Right hindlimb (tissue), 1 donor: ENCODE measurements around the gene ZFYVE19.

Source experiments
- DNase-seq: peaks from one replicate; pipeline ENCODE4 v3.0.0-alpha.2; 2018

The ZFYVE19 gene

GRCh38 chr15:40775740-40776536, 31.0 kb upstream of the ZFYVE19 start:
- DNase-seq: no peak

GRCh38 chr15:40776537-40777141, 30.2 kb upstream of the ZFYVE19 start:
- no peak for DNase-seq

- no peak for DNase-seq
Observed at GRCh38 chr15:40782609-40783227, 24.2 kb upstream of the ZFYVE19 start.

GRCh38 chr15:40785164-40785563, 21.7 kb upstream of the ZFYVE19 start:
- no peak for DNase-seq

DNA sequence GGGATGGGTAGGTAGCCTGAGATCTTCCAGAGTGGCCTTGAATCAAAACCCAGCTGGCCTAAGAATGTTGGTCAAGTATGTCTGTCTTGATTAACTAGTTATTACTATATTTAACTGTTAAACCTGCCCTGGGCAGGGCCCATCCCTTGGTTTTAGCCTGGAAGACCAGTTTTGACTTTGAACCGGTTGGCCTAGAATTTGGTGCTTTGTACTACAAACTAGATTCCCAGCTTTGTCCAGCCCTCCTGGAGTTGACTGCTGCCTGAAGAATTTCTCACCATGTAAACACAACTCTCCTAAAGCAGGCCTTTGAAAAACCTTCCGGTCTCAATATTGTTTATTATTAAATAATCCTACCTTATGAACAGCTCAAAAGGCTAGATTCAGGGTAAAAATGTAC, 21.1 kb upstream of the ZFYVE19 start:
- DNase-seq: no peak

GRCh38 chr15:40787344-40787841, 19.5 kb upstream of the ZFYVE19 start:
- no peak for DNase-seq

DNA sequence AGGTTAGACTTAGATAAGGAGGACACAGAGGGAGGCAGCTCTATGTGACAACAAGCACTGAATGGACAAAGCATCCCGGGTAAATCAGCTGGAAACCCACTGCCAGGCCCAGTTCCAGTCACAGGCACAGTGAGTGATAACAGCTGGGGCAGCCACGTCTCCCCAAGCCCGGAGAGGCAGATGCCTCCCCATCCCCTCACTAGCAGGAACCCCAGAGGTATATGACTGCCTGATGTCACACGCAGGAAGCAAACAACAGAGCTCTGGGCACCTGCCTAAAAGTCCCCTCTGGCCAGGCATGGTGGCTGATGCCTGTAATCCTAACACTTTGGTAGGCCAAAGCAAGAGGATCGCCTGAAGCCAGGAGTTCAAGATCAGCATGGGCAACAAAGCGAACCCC, 18.9 kb upstream of the ZFYVE19 start:
- no peak for DNase-seq

DNA sequence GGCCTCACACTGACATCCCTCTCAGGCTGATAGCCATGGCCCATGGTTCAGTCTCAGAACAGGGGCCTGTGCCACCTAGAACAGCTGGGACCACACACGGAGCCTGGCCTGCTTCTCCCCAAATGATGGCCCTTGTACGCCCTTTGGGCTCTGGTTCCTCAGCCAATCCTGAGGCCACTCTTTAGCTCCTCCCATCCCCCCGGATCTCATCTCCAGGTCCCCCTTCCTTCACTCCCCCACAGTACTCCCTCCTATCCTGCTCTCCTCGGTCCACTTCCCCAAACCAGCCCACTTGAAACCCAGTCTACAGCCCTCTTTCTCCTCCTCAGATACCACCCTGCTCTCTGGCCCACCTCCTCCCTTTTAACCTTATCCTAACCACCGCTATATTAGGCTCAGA, 17.8 kb upstream of the ZFYVE19 start:
- DNase-seq: no peak

- no peak for DNase-seq
Observed at GRCh38 chr15:40789999-40790398, 16.9 kb upstream of the ZFYVE19 start.

GRCh38 chr15:40790718-40791117, 16.2 kb upstream of the ZFYVE19 start:
- no peak for DNase-seq

- no peak for DNase-seq
Observed at GRCh38 chr15:40792394-40792793, 14.5 kb upstream of the ZFYVE19 start.

GRCh38 chr15:40793216-40793989, 13.5 kb upstream of the ZFYVE19 start:
- no peak for DNase-seq

GRCh38 chr15:40796041-40796440, 10.8 kb upstream of the ZFYVE19 start:
- DNase-seq: no peak

- no peak for DNase-seq
Observed at GRCh38 chr15:40796512-40796911, 10.4 kb upstream of the ZFYVE19 start.

GRCh38 chr15:40799523-40799922, 7.4 kb upstream of the ZFYVE19 start:
- no peak for DNase-seq

GRCh38 chr15:40803076-40803475, 3.8 kb upstream of the ZFYVE19 start:
- no peak for DNase-seq

DNA sequence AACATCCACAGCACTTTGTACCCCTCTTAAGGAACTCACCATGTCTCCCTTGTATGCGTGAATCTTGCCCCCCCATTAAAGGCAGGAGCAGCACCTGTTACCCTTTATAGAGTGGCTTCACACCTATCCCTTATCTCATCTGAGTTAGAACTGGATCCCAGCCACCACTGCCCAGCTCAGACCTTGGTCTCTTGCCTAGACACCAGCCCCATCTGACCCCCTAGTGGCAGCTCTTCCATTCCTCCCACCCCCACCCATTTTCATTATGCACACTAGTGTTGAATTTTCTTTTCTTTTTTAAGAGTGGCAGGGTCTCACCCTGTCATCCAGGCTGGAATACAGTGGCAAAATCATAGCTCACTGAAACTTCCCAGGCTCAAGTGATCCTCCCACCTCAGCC, 3.2 kb upstream of the ZFYVE19 start:
- no peak for DNase-seq

GRCh38 chr15:40806672-40807027, 239 bp upstream of the ZFYVE19 start:
- no peak for DNase-seq

GRCh38 chr15:40807888-40808461, 1.1 kb downstream of the ZFYVE19 start:
- DNase-seq: no peak

DNA sequence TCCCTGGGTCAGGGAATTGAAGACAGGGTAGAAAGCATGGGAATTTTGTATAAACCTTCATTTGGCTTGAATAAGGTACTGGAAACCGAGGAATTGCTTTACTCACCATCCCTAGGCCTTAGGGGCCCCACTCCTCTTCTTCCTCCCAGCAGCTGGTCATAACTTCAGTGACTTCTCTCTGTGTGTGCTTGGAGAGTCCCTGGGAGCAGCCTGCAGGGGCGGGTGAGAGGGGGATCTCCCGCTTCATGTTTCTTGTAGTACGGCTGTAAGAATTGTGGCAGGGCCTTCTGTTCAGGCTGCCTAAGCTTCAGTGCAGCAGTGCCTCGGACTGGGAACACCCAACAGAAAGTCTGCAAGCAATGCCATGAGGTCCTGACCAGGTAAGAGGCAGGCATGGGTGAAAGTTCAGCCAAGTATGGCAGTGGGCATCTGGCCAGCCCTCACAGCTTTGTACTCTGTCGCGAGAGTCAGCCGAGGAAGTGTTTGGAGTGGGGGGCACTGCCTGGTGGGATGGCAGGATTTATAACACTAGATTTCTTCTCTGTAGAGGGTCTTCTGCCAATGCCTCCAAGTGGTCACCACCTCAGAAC, 2.1 kb downstream of the ZFYVE19 start:
- DNase-seq: no peak

- no peak for DNase-seq
Observed at GRCh38 chr15:40812721-40813425, 6.0 kb downstream of the ZFYVE19 start.
